ENCODE data around the gene STON2. TPM values are rescaled to one million over a fixed set of nuclear protein-coding genes. Genes with fewer than 3 reads are reported as not detected.

STON2 gene
- total and polyA plus RNA-seq, 3 experiments from 2014 or later: 0.22 TPM; not detected in 2

DNA sequence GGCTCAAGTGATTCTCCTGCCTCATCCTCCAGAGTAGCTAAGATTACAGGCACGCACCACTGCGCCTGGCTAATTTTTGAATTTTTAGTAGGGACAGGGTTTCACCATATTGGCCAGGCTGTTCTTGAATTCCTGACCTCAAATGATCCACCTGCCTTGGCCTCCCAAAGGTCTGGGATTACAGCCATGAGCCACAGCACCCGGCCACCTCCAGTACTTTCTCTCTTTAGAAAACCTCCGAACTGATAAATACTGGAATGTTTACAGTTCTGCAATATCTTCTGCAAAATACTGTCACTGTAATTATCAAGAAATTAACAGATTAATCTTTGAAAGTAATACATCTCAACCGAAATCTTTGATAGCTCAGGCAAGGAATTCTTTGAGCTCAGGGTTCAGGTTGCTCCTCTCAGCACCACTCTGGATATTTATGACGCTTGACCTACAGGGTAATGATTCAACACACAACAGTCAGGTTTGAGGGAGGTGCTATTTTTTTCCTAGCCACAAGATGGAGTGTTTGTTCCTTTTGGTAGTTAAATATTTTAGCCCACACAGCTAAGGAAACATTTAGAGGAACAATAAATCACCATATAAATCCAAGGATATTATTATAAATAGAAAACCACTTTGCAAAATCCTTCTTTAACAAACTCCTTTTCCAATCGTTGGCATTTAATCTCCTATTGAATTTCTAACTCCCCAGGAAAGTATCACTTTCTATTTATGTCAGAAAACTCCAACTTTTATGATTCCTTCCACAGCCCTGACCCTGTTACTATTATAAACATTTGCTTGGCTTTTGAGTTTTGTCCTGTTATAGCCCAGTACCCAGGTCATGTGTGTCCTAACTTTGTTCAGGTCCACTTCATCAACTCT lies 130.8 kb downstream of the STON2 start:
- Histone ChIP-seq H3K9me3 (ENCODE audit: low read length) (no peaks in the 10 kb centered on the region), H3K27ac (ENCODE audit: low read depth, low read length) (no peak overlapping the region), H3K4me1 (ENCODE audit: insufficient read depth, low read length) (no peaks in the 10 kb centered on the region), H3K36me3 (ENCODE audit: insufficient read depth, low read length) (no peaks in the 10 kb centered on the region), H3K27me3 (ENCODE audit: insufficient read depth, low read length, poor library complexity, severe bottlenecking) (no peaks in the 10 kb centered on the region), H3K4me3 (ENCODE audit: low read length) (no peak overlapping the region)
- ChIA-PET POLR2A (no interaction called here), CTCF (interaction anchor here (0.6 to 2.2 kb wide), 7 partner anchors 9 to 1216 kb away, joined by 3 to 13 read pairs (median 4); no protein-coding TSS in a partner anchor)
- DNase-seq: peak in 2 of 5 donors; percentile 21 to 23
- Mint-ChIP-seq H3K4me1 (no peaks in the 10 kb centered on the region), H3K36me3 (no peaks in the 10 kb centered on the region), H3K9me3 (no peaks in the 10 kb centered on the region), H3K27ac (no peak overlapping the region), H3K27me3 (peaks cover 9 to 32% of the 10 kb centered on the region in 2 donors), H3K4me3 (no peak overlapping the region)

DNA sequence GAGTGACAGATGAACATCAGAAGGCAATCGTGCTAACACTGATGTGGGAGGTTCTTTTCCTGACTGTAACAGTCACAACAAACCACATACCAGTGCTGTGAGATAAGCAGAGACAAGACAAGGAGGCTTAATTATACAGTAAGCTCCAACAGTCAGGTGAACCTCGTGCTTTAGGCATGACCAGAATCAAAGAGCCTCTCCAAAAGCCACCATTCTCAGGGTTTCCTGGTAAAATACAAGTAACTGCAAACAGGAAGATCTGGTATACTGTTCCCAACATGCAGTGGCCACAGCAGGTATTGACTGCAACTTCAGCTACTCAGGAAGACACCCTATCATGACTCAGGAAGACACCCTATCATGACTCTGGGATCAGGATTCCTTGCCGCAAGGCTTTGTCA lies 132.1 kb downstream of the STON2 start:
- Histone ChIP-seq H3K27me3 (ENCODE audit: insufficient read depth, low read length, poor library complexity, severe bottlenecking) (no peaks in the 10 kb centered on the region), H3K4me1 (ENCODE audit: insufficient read depth, low read length) (no peaks in the 10 kb centered on the region), H3K36me3 (ENCODE audit: insufficient read depth, low read length) (no peaks in the 10 kb centered on the region), H3K27ac (ENCODE audit: low read depth, low read length) (no peak overlapping the region), H3K4me3 (ENCODE audit: low read length) (no peak overlapping the region), H3K9me3 (ENCODE audit: low read length) (no peaks in the 10 kb centered on the region)
- no peak for DNase-seq
- H3K27ac Mint-ChIP-seq: no peak overlapping the region
- peaks cover 9 to 41% of the 10 kb centered on the region in 2 donors for H3K27me3 Mint-ChIP-seq
- ChIA-PET POLR2A (no interaction called here), CTCF (interaction anchor here (1.5 to 1.9 kb wide), 3 partner anchors 46 to 197 kb away, joined by 4 to 5 read pairs (median 4); no protein-coding TSS in a partner anchor)
- H3K4me1 Mint-ChIP-seq: no peaks in the 10 kb centered on the region
- no peak overlapping the region for H3K4me3 Mint-ChIP-seq
- no peaks in the 10 kb centered on the region for H3K36me3 Mint-ChIP-seq
- H3K9me3 Mint-ChIP-seq: no peaks in the 10 kb centered on the region

DNA sequence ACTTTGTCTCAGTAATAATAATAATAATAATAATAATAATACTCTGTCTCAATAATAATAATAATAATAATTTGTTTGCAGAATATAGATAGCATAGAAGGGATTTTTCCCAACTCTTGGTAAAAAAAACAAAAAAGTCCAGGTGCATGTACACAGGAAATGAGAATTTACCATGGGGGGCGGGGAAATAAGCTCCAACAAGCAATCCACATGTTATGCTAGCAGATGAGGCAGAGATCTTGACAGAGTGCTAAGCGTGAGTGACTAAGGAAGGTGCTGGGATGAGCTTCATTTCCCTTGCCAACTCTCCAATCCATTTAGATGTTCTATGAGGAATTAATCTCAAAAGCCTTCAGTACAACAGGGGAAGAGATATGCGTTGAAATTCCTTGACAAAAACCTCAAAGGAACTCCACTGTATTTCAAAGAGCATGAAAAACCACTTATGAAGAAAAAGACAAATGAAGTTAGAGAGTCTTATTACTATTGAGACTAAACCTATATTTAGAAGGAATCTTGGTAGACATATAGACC lies 134.4 kb downstream of the STON2 start:
- DNase-seq: no peak
- H3K27me3 Mint-ChIP-seq: peaks cover 12 to 57% of the 10 kb centered on the region in 2 donors
- H3K4me1 Mint-ChIP-seq: no peaks in the 10 kb centered on the region
- Histone ChIP-seq H3K4me3 (ENCODE audit: low read length) (no peak overlapping the region), H3K4me1 (ENCODE audit: insufficient read depth, low read length) (no peaks in the 10 kb centered on the region), H3K27me3 (ENCODE audit: insufficient read depth, low read length, poor library complexity, severe bottlenecking) (no peaks in the 10 kb centered on the region), H3K36me3 (ENCODE audit: insufficient read depth, low read length) (no peaks in the 10 kb centered on the region), H3K9me3 (ENCODE audit: low read length) (no peaks in the 10 kb centered on the region), H3K27ac (ENCODE audit: low read depth, low read length) (no peak overlapping the region)
- H3K4me3 Mint-ChIP-seq: no peak overlapping the region
- H3K27ac Mint-ChIP-seq: no peak overlapping the region
- H3K9me3 Mint-ChIP-seq: no peaks in the 10 kb centered on the region
- no peaks in the 10 kb centered on the region for H3K36me3 Mint-ChIP-seq
- ChIA-PET CTCF (interaction anchor here (1.1 kb wide), 1 partner anchor 199 kb away, joined by 6 read pairs; no protein-coding TSS in a partner anchor), POLR2A (no interaction called here)

DNA sequence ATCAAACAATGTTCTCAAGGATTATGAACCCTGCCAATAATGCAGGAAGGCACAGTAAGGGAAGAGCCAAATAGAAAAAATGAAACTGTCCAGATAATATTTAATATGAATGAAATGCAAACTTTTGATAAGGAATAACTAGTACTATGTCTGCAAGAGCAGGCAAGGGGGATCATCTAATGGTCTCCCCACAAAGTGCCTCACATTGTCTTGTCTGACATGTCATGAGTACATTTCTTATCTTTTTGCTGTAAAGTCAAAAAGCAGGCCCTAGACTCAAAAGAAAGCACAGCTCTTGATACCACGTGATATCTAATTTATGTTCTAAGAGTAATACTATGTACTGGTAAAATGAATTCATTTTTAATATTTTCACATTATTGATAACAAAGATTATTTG lies 135.5 kb downstream of the STON2 start:
- Histone ChIP-seq H3K27me3 (ENCODE audit: insufficient read depth, low read length, poor library complexity, severe bottlenecking) (no peaks in the 10 kb centered on the region), H3K36me3 (ENCODE audit: insufficient read depth, low read length) (no peaks in the 10 kb centered on the region), H3K4me3 (ENCODE audit: low read length) (no peak overlapping the region), H3K9me3 (ENCODE audit: low read length) (no peaks in the 10 kb centered on the region), H3K4me1 (ENCODE audit: insufficient read depth, low read length) (no peaks in the 10 kb centered on the region), H3K27ac (ENCODE audit: low read depth, low read length) (no peak overlapping the region)
- Mint-ChIP-seq H3K4me3 (no peak overlapping the region), H3K27ac (no peak overlapping the region), H3K36me3 (no peaks in the 10 kb centered on the region), H3K9me3 (no peaks in the 10 kb centered on the region), H3K4me1 (no peaks in the 10 kb centered on the region), H3K27me3 (peaks cover 12 to 64% of the 10 kb centered on the region in 2 donors)
- ChIA-PET POLR2A (no interaction called here), CTCF (interaction anchor here (0.8 kb wide), 1 partner anchor 189 kb away, joined by 3 read pairs; no protein-coding TSS in a partner anchor)
- DNase-seq: no peak

DNA sequence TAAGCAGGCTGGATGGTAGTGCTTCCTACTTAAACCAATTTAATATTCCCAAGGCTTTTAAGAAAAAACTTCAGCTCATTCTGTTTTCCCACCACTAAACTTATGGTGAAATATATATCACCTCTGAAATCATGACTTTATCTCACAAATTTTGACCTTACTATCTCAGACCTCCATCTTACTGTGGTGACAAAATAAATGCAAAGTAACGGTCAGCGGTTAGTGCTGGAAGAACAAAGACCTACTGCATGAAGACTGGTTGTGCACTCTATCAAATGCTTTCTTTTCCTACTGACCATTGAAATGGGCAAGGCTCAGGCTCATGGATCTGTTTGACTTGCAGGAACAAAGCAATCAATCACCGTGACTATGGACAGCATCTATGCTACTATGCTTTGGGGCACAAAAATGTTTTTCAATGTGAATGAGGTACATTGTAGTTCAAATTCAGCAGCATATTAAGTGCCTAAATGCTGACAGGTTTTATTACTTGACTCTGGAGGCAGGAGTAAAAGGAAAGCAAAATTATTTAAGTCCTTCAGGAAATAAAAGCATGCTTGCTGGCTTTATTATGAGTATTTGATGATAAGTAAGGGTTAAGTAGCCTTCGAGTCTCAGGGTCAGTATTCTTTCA lies 136.2 kb downstream of the STON2 start:
- no peaks in the 10 kb centered on the region for H3K36me3 Mint-ChIP-seq
- H3K9me3 Mint-ChIP-seq: no peaks in the 10 kb centered on the region
- no peak for DNase-seq
- ChIA-PET POLR2A (no interaction called here), CTCF (interaction anchor here (0.8 kb wide), 1 partner anchor 189 kb away, joined by 3 read pairs; no protein-coding TSS in a partner anchor)
- no peak overlapping the region for H3K27ac Mint-ChIP-seq
- Histone ChIP-seq H3K9me3 (ENCODE audit: low read length) (no peaks in the 10 kb centered on the region), H3K4me1 (ENCODE audit: insufficient read depth, low read length) (no peaks in the 10 kb centered on the region), H3K4me3 (ENCODE audit: low read length) (no peak overlapping the region), H3K36me3 (ENCODE audit: insufficient read depth, low read length) (no peaks in the 10 kb centered on the region), H3K27ac (ENCODE audit: low read depth, low read length) (no peak overlapping the region), H3K27me3 (ENCODE audit: insufficient read depth, low read length, poor library complexity, severe bottlenecking) (no peaks in the 10 kb centered on the region)
- no peak overlapping the region for H3K4me3 Mint-ChIP-seq
- H3K4me1 Mint-ChIP-seq: no peaks in the 10 kb centered on the region
- peaks cover 15 to 64% of the 10 kb centered on the region in 2 donors for H3K27me3 Mint-ChIP-seq

DNA sequence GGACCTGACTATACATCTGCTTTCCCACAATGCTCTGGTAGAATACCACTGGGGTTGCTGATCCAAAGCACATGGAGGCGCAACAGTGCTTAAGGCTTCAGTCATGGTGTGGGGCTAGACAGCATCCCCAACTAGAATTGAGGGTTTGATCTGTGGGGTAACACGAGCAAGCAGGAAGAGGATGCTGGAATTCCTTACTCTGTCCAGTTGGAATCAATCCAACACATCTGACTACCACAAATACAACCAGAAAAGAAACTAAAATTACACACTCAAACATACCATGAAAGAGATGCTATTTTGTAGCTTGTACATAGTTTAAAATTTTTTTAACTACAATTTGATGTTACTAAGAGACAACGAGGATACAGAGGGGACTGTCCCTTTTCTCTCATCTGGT lies 138.9 kb downstream of the STON2 start:
- Mint-ChIP-seq H3K4me1 (no peaks in the 10 kb centered on the region), H3K4me3 (no peak overlapping the region), H3K9me3 (no peaks in the 10 kb centered on the region), H3K27ac (no peak overlapping the region), H3K36me3 (no peaks in the 10 kb centered on the region), H3K27me3 (peaks cover 9 to 52% of the 10 kb centered on the region in 2 donors)
- H3K4me3 ChIP-seq (ENCODE audit: low read length): no peak overlapping the region
- ChIA-PET POLR2A (no interaction called here), CTCF (no interaction called here)
- H3K4me1 ChIP-seq (ENCODE audit: insufficient read depth, low read length): no peaks in the 10 kb centered on the region
- no peak for DNase-seq
- no peaks in the 10 kb centered on the region for H3K27me3 ChIP-seq (ENCODE audit: insufficient read depth, low read length, poor library complexity, severe bottlenecking)
- H3K9me3 ChIP-seq (ENCODE audit: low read length): no peaks in the 10 kb centered on the region
- H3K27ac ChIP-seq (ENCODE audit: low read depth, low read length): no peak overlapping the region
- no peaks in the 10 kb centered on the region for H3K36me3 ChIP-seq (ENCODE audit: insufficient read depth, low read length)

DNA sequence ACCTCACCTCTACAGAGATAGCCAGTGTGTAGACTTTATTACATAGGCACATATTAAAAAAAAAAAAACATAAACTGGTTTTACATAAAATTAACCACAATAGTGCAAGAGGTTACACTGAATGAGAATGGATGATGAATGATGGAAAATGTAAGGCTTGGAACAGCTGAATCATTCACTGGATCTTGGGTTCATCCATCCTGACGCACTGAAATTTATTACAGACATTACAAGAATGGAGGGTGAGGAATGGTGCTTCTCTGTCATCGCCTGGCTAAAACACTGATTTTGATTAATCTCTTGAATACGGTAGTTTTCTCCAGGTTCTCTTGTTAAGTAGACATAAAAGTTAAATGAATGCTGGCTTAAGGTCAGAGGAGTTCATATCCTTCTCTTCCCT lies 139.4 kb downstream of the STON2 start:
- no peaks in the 10 kb centered on the region for H3K36me3 Mint-ChIP-seq
- H3K9me3 ChIP-seq (ENCODE audit: low read length): no peaks in the 10 kb centered on the region
- no peaks in the 10 kb centered on the region for H3K4me1 ChIP-seq (ENCODE audit: insufficient read depth, low read length)
- H3K27me3 Mint-ChIP-seq: peaks cover 9 to 52% of the 10 kb centered on the region in 2 donors
- H3K27ac Mint-ChIP-seq: no peak overlapping the region
- H3K27me3 ChIP-seq (ENCODE audit: insufficient read depth, low read length, poor library complexity, severe bottlenecking): no peaks in the 10 kb centered on the region
- no peak for DNase-seq
- no peaks in the 10 kb centered on the region for H3K36me3 ChIP-seq (ENCODE audit: insufficient read depth, low read length)
- no peaks in the 10 kb centered on the region for H3K9me3 Mint-ChIP-seq
- H3K4me1 Mint-ChIP-seq: no peaks in the 10 kb centered on the region
- no peak overlapping the region for H3K27ac ChIP-seq (ENCODE audit: low read depth, low read length)
- ChIA-PET CTCF (no interaction called here), POLR2A (no interaction called here)
- no peak overlapping the region for H3K4me3 Mint-ChIP-seq
- no peak overlapping the region for H3K4me3 ChIP-seq (ENCODE audit: low read length)

DNA sequence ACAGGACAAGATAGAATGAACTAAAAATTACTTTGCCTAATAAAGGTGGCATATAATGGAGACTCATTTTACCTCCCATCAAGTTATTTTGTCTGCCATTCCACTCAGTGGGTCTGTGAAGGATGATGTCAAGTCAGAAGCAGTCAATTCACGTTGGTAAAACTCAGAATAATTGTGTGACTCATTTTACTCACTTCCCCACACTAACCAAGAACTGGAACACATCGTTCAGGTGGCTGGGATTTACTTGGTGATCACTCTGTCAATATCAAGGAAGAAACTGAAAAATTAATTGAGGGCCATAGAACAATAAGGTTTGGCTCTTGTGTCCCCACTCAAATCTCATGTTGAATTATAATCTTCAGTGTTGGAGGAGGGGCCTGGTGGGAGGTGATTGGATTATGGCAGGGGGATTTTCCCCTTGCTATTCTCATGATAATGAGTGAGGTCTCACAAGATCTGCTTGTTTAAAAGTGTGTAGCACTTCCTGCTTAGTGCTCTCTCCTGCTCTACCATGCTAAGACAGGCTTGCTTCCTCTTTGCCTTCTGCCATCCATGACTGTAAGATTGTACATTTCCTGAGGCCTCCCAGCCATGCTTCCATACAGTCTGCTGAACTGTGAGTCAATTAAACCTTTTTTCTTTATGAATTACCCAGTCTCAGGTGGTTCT lies 143.7 kb downstream of the STON2 start:
- Histone ChIP-seq H3K36me3 (ENCODE audit: insufficient read depth, low read length) (no peaks in the 10 kb centered on the region), H3K27ac (ENCODE audit: low read depth, low read length) (no peak overlapping the region), H3K9me3 (ENCODE audit: low read length) (no peaks in the 10 kb centered on the region), H3K4me3 (ENCODE audit: low read length) (no peak overlapping the region), H3K4me1 (ENCODE audit: insufficient read depth, low read length) (no peaks in the 10 kb centered on the region), H3K27me3 (ENCODE audit: insufficient read depth, low read length, poor library complexity, severe bottlenecking) (no peaks in the 10 kb centered on the region)
- H3K27ac Mint-ChIP-seq: no peak overlapping the region
- DNase-seq: no peak
- POLR2A ChIA-PET: no interaction called here
- no peaks in the 10 kb centered on the region for H3K4me1 Mint-ChIP-seq
- H3K9me3 Mint-ChIP-seq: no peaks in the 10 kb centered on the region
- no peaks in the 10 kb centered on the region for H3K36me3 Mint-ChIP-seq
- H3K4me3 Mint-ChIP-seq: no peak overlapping the region
- CTCF ChIA-PET: no interaction called here
- peaks cover 8 to 44% of the 10 kb centered on the region in 2 donors for H3K27me3 Mint-ChIP-seq

Data from CD8-positive, alpha-beta memory T cell (primary cell).